Thoracic aorta (tissue), 2 donors: ENCODE results near the gene OR6N2. TPM values are rescaled to one million over a fixed set of nuclear protein-coding genes. Genes with fewer than 3 reads are reported as not detected.

Experiments
- ATAC-seq: fragments of 150-250 bp; one replicate; pipeline ENCODE4 v1.8.0; 2017; ENCODE audit warnings: low read depth; ENCODE audit not compliant: insufficient number of reproducible peaks, low FRiP score
- DNase-seq: peaks from one replicate; pipeline ENCODE4 v3.0.0-alpha.2; 2020; ENCODE audit warnings: low spot score
- H3K27ac ChIP-seq, 2 donors: fragments of 200-600 bp; sonication (generic); 1 replicate in 1 of 2; 2 replicates in 1 of 2; pipeline ENCODE4 v1.5.1; 2016; ENCODE audit warnings: mild to moderate bottlenecking in 2 of 2, moderate library complexity in 2 of 2
- H3K27me3 ChIP-seq: fragments of 200-600 bp; sonication (generic); replicated peaks from 2 replicates; pipeline ENCODE4 v1.6.0; 2016; ENCODE audit warnings: mild to moderate bottlenecking; ENCODE audit not compliant: insufficient read depth
- H3K36me3 ChIP-seq: fragments of 200-600 bp; sonication (generic); one replicate; pipeline ENCODE4 v1.5.1; 2016
- H3K4me1 ChIP-seq, 2 donors: fragments of 200-600 bp; sonication (generic); 1 replicate in 1 of 2; 2 replicates in 1 of 2; pipeline versions ENCODE4 v1.5.1 to v1.6.0; 2016; ENCODE audit warnings: low read depth in 2 of 2, mild to moderate bottlenecking in 1 of 2; ENCODE audit not compliant: control insufficient read depth in 1 of 2
- H3K4me3 ChIP-seq: fragments of 200-600 bp; sonication (generic); 2 replicates; pipeline ENCODE4 v1.5.1; 2016; ENCODE audit warnings: mild to moderate bottlenecking
- H3K9me3 ChIP-seq: fragments of 200-600 bp; sonication (generic); 2 replicates; pipeline ENCODE4 v1.5.1; 2016
- total RNA-seq, 2 donors: library from RNA; depleted of rRNA; stranded (reverse); fragments of >200 nt; gene quantifications; one replicate each; pipeline versions ENCODE4 v1.1.0 to v1.2.3, GENCODE V29; 2016
- TF ChIP-seq, protein P1 (sequence below): fragments of 200-600 bp; sonication (generic); IDR thresholded peaks from one replicate; pipeline ENCODE4 v1.5.1; 2019; ENCODE audit warnings: antibody characterized with exemption

The OR6N2 gene
- total RNA-seq, 2 donors from 2014 or later = not detected

GRCh38 chr1:158818560-158818959 is 37.6 kb upstream of the OR6N2 start:
- Histone ChIP-seq H3K9me3 (no peaks in the 10 kb centered on the region), H3K27ac (peak overlapping the region in 1 of 2 donors; percentile 5), H3K4me3 (no peak overlapping the region), H3K4me1 (no peaks in the 10 kb centered on the region), H3K27me3 (no peaks in the 10 kb centered on the region), H3K36me3 (no peaks in the 10 kb centered on the region)
- DNase-seq (no peak), ATAC-seq (no peak)
- TF ChIP-seq, protein P1, sequence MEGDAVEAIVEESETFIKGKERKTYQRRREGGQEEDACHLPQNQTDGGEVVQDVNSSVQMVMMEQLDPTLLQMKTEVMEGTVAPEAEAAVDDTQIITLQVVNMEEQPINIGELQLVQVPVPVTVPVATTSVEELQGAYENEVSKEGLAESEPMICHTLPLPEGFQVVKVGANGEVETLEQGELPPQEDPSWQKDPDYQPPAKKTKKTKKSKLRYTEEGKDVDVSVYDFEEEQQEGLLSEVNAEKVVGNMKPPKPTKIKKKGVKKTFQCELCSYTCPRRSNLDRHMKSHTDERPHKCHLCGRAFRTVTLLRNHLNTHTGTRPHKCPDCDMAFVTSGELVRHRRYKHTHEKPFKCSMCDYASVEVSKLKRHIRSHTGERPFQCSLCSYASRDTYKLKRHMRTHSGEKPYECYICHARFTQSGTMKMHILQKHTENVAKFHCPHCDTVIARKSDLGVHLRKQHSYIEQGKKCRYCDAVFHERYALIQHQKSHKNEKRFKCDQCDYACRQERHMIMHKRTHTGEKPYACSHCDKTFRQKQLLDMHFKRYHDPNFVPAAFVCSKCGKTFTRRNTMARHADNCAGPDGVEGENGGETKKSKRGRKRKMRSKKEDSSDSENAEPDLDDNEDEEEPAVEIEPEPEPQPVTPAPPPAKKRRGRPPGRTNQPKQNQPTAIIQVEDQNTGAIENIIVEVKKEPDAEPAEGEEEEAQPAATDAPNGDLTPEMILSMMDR = no peak

DNA sequence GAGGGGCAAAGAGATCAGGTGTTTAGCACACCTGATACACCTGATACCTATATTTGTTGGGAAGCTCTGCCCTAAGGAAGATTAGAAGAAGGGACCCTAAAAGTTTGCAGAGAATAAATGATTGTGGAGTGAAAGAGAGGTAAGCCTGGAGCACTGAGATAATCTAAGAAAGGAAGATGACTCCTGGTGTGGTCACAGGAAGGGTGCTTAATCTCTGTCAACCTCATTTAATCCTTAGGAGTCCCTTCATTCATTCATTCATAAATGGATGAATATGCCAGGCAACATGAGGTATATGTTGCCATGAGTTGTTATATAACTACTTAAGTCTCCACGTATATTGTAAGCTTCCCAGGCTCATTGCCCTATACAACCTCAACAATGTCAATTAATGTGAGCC is 34.0 kb upstream of the OR6N2 start:
- Histone ChIP-seq H3K27me3 (no peaks in the 10 kb centered on the region), H3K9me3 (no peaks in the 10 kb centered on the region), H3K27ac (no peak overlapping the region), H3K4me1 (no peaks in the 10 kb centered on the region), H3K4me3 (no peak overlapping the region), H3K36me3 (no peaks in the 10 kb centered on the region)
- ATAC-seq = no peak
- TF ChIP-seq, protein P1 = no peak
- no peak for DNase-seq

DNA sequence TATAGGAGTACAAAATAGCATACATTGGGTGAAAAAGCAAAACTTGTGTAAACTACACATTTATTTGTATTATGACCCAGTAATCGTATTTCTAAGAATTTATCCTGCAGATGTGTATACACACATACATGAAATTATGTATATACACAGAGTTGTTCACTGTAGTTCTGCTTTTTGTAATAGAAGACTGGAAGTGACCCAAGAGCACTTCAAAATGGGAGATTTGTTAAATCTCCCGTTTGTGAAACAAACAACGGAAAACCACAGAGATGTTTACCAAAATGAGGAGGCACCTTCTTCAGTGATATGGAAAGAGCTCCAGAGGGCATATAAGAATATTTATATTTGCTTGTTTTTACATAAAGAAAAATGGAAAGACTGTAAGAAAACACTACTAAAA is 32.2 kb upstream of the OR6N2 start:
- H3K36me3 ChIP-seq = no peaks in the 10 kb centered on the region
- TF ChIP-seq, protein P1 = no peak
- no peak for ATAC-seq

DNA sequence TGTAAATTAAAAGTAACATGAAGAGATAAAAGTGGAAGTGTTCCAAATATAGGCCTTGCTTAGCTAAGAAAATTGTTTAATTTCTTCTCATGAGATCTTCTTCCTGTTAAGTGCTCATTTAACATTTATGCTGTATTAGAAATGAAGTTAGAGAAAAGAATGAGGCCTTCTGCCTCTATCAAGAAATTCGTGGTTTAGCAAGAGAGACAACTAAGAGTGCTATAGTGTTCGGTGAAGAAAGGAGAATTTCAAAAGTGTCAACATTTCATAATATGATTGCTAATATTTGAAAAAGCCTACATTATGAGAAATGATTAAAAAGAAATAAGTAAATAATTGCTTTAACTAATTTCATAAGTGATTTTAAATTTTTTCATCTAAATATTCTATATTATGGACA is 31.3 kb upstream of the OR6N2 start:
- Histone ChIP-seq H3K27me3 (no peaks in the 10 kb centered on the region), H3K4me3 (no peak overlapping the region), H3K9me3 (no peaks in the 10 kb centered on the region), H3K36me3 (no peaks in the 10 kb centered on the region), H3K4me1 (no peaks in the 10 kb centered on the region), H3K27ac (no peak overlapping the region)
- ATAC-seq = no peak
- TF ChIP-seq, protein P1 = no peak
- no peak for DNase-seq

More for the DNA sequence above, 32.2 kb upstream of the OR6N2 start:
- Histone ChIP-seq H3K4me1 (no peaks in the 10 kb centered on the region), H3K4me3 (no peak overlapping the region), H3K27me3 (no peaks in the 10 kb centered on the region), H3K27ac (no peak overlapping the region), H3K9me3 (no peaks in the 10 kb centered on the region)
- DNase-seq = no peak

GRCh38 chr1:158810311-158810710 is 29.3 kb upstream of the OR6N2 start:
- Histone ChIP-seq H3K27ac (no peak overlapping the region), H3K9me3 (no peaks in the 10 kb centered on the region), H3K27me3 (no peaks in the 10 kb centered on the region), H3K36me3 (no peaks in the 10 kb centered on the region), H3K4me1 (no peaks in the 10 kb centered on the region), H3K4me3 (no peak overlapping the region)
- DNase-seq = no peak
- TF ChIP-seq, protein P1 = no peak
- no peak for ATAC-seq
